Duodenal mucosa (tissue), 2 donors: ENCODE data around the gene AQP5.

Source experiments
- H3K27ac ChIP-seq: one replicate; pipeline ENCODE4 v1.7.0; 2013; ENCODE audit warnings: low read depth, low read length
- H3K27me3 ChIP-seq, 2 donors: one replicate each; pipeline ENCODE4 v1.7.0; 2013; ENCODE audit warnings: low read length in 2 of 2, control low read depth in 1 of 2; ENCODE audit not compliant: insufficient read depth in 2 of 2, control insufficient read depth in 1 of 2
- H3K36me3 ChIP-seq, 2 donors: one replicate each; pipeline ENCODE4 v1.7.0; 2013; ENCODE audit warnings: low read length in 2 of 2, control low read depth in 1 of 2; ENCODE audit not compliant: insufficient read depth in 2 of 2, control insufficient read depth in 1 of 2
- H3K4me1 ChIP-seq, 2 donors: one replicate each; pipeline ENCODE4 v1.7.0; 2013; ENCODE audit warnings: low read length in 2 of 2, control low read depth in 1 of 2; ENCODE audit not compliant: insufficient read depth in 2 of 2, control insufficient read depth in 1 of 2
- H3K4me3 ChIP-seq, 2 donors: one replicate each; pipeline ENCODE4 v1.7.0; 2013; ENCODE audit warnings: low read length in 2 of 2, low read depth in 1 of 2
- H3K9ac ChIP-seq, 2 donors: one replicate each; pipeline ENCODE4 v1.7.0; 2013; ENCODE audit warnings: low read length in 2 of 2, low read depth in 1 of 2
- H3K9me3 ChIP-seq, 2 donors: one replicate each; pipeline ENCODE4 v1.7.0; 2013; ENCODE audit warnings: low read length in 2 of 2, control low read depth in 1 of 2; ENCODE audit not compliant: control insufficient read depth in 1 of 2

The AQP5 gene

DNA sequence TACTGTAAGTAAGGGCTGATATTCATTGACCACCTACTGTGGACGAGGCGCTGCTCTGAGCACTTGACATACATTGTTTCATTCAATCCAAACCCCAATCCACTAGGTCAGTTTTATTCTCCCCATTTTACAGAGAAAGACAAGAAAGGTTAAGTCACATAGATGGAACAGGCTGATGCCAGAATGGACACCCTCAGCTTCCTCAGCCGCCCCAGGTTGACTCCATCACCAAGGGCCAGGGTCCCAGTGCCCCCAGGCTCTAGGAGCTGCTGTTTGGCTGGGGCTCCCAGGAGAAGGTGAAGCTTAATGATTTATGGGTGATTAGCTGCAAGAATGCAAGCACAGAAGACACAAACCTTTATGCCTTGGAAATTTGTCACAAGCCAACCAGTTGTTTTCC is 11.8 kb upstream of the AQP5 start:
- H3K4me3 ChIP-seq: no peak overlapping the region
- H3K27me3 ChIP-seq: peaks cover 7 to 9% of the 10 kb centered on the region in 2 donors
- H3K4me1 ChIP-seq: no peaks in the 10 kb centered on the region
- no peaks in the 10 kb centered on the region for H3K36me3 ChIP-seq
- no peaks in the 10 kb centered on the region for H3K9me3 ChIP-seq
- no peak overlapping the region for H3K27ac ChIP-seq
- no peak overlapping the region for H3K9ac ChIP-seq

DNA sequence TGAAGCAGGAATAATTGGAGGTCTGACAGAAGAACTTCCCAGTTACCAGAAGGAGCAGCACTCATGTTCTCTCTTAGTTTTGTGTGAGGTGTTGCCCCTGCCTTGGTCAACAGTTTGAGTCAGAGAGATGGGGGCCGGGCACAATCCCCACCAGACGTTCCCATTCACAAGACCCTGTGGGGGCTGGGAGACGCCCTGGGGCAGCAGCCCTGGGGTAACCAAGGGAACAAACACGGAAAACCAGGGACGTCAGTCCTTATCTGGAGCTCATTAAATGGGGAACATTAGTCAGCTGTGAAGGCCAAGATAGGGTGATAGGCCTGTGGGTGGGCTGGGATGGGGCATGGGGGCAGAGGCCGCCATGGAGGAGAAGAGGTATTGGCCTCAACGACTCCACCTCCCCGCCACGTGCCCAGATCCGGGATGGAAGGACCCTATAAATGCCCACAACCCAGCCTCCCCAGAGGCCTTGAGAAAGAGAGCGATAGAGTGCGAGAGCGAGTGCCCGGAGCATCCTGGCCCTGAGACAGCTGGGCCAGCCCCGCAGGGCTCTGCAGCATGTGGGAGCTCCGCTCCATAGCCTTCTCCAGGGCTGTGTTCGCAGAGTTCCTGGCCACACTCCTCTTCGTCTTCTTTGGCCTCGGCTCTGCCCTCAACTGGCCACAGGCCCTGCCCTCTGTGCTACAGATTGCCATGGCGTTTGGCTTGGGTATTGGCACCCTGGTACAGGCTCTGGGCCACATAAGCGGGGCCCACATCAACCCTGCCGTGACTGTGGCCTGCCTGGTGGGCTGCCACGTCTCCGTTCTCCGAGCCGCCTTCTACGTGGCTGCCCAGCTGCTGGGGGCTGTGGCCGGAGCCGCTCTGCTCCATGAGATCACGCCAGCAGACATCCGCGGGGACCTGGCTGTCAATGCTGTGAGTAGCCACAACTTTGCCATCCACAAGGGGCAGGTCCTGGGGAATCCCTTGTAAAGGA is 11.1 kb upstream of the AQP5 start, which contains the start of gene AQP2:
Gene AQP2, plus strand, starts transcription at position 465 of the 979 bp plus-strand sequence. Its CDS starts 94 bp downstream, at position 559.
- no peak within 1 kb of the TSS for H3K9ac ChIP-seq
- H3K4me1 ChIP-seq: no peaks in the 10 kb centered on the region
- no peak within 1 kb of the TSS for H3K27ac ChIP-seq

DNA sequence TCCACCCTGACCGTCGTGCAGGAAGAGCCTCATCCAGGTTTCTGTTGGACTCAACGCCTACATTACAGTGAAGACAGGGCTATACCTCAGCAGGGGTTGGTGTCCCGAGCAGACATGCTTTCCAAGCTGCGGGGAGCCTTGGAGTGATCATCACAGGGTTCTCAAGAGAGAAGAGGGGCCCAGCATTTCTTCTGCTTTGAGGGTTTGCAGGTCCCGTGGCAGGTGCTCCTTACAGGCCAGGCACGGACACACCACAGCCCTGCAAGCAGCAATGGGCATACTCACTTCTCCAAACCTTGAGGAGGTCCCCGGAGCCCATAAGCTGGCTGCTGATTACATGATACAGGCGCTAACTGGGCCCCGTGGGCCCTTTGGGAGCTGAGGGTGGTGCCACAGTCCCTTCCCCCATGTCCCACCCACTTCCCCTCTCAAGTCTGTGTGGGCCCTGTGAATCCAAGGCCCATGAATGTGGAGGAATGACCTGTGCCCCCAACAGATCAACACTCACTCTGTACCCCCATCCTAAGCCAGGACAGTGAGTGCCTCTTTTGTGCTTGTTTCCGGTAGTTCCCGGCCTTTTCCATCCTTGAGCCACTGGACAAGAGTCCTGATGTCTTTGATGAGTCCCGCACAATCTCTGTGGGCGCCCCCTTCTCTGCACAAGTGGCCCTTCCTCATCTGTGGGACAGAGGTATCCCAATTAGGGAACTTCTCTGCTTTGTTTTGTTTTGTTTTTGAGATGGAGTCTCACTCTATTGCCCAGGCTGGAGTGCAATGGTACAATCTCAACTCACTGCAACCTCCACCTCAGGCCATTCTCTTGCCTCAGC is 10.0 kb upstream of the AQP5 start:
- no peak overlapping the region for H3K9ac ChIP-seq
- H3K36me3 ChIP-seq: no peaks in the 10 kb centered on the region
- peaks cover 15% of the 10 kb centered on the region in 2 donors for H3K27me3 ChIP-seq
- H3K9me3 ChIP-seq: no peaks in the 10 kb centered on the region
- no peaks in the 10 kb centered on the region for H3K4me1 ChIP-seq
- H3K27ac ChIP-seq: no peak overlapping the region
- H3K4me3 ChIP-seq: no peak overlapping the region

More for the DNA sequence above, 11.1 kb upstream of the AQP5 start, which contains the start of gene AQP2:
- Histone ChIP-seq H3K9me3 (no peaks in the 10 kb centered on the region), H3K36me3 (no peaks in the 10 kb centered on the region), H3K27me3 (peaks cover 9% of the 10 kb centered on the region in 2 donors), H3K4me3 (no peak within 1 kb of the TSS)

DNA sequence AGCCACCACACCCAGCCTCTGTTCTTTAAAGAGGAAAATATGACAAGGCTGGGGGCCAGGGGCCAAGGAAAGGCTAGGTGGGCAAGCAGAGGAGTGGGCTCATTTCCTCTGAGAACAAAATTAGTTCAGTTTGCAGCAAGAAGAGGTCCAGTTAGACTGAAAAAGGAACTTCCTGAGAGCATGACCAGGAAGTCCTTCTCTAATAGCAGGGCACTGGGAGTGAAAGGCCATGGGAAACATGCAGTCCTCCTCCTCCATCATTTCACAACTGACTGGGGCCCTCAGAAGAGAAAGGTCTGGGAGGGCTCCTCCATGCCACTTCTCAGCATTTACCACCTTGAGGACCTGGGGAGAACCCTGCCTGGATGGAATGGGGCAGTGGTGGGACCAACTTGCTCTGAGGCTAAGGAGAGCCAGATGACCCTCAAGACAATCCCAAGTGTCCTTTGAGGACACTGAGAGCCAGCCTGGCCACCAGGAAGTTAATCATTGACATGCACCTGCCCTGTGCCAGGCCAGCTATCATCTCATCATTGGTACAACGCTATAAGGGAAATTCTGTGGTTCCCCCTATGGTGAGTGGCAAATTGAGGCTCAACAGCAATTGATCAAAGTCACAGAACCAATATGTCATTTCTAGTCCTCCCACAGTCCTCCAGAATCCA is 9.1 kb upstream of the AQP5 start:
- Histone ChIP-seq H3K4me3 (no peak overlapping the region), H3K27ac (no peak overlapping the region), H3K36me3 (no peaks in the 10 kb centered on the region), H3K4me1 (no peaks in the 10 kb centered on the region), H3K9me3 (no peaks in the 10 kb centered on the region), H3K9ac (no peak overlapping the region), H3K27me3 (peaks cover 15 to 19% of the 10 kb centered on the region in 2 donors)

DNA sequence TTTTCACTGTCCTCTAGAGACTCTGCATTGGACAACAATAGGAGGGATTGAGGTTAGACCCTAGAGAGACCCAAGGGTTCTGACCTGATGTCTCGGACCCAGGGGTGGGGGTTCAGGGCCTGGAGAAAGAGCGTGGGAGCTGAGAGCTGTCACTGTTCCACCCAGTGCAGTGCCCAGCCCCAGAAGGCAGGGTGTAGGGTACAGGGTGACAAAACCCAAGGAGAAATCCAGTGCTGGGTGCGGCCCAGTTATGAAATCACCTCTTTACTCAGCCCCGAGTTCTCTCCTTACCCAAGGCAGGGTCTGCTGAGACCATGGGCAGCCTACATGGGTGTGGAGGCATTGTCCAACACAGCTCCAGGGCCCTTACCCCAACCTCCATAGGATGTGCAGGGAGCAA is 8.5 kb upstream of the AQP5 start:
- H3K9me3 ChIP-seq: no peaks in the 10 kb centered on the region
- no peaks in the 10 kb centered on the region for H3K4me1 ChIP-seq
- no peak overlapping the region for H3K4me3 ChIP-seq
- no peak overlapping the region for H3K27ac ChIP-seq
- peaks cover 15 to 25% of the 10 kb centered on the region in 2 donors for H3K27me3 ChIP-seq
- no peak overlapping the region for H3K9ac ChIP-seq
- no peaks in the 10 kb centered on the region for H3K36me3 ChIP-seq

DNA sequence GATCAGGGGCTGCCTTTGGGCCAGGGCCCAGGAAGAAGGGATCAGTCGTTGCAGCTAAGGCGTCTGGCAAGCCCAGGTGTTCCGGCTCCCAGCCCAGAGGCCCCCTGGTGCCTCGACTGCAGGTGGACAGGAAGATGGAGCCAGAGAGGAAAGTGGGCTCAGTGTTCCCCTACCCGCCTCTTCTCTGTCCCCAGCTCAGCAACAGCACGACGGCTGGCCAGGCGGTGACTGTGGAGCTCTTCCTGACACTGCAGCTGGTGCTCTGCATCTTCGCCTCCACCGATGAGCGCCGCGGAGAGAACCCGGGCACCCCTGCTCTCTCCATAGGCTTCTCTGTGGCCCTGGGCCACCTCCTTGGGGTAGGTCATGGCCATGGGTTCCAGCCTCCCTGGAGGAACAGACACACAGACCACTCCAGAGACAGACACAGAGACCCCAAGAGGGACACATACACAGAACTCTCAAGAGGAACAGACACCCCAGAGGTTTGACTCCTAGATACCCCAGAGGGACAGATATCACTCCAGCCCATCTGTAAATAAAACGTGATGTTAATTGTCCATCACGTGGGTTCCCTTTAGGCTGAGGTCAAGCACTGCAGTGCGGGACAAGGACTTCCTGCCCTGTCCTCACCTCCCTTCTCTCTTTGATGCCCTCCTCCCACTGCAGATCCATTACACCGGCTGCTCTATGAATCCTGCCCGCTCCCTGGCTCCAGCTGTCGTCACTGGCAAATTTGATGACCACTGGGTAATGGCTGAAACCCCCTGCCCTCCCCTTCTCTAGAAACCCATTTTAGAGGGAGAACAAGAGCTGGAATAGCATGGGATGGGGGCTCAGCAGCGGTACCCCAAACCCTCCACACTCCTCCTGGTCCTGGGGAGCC is 7.5 kb upstream of the AQP5 start:
- peaks cover 20 to 34% of the 10 kb centered on the region in 2 donors for H3K27me3 ChIP-seq
- H3K27ac ChIP-seq: no peak overlapping the region
- no peak overlapping the region for H3K9ac ChIP-seq
- no peaks in the 10 kb centered on the region for H3K36me3 ChIP-seq
- H3K4me1 ChIP-seq: no peaks in the 10 kb centered on the region
- no peaks in the 10 kb centered on the region for H3K9me3 ChIP-seq
- no peak overlapping the region for H3K4me3 ChIP-seq

GRCh38 chr12:49954863-49955830 is 6.5 kb upstream of the AQP5 start:
- H3K9ac ChIP-seq: no peak overlapping the region
- no peaks in the 10 kb centered on the region for H3K36me3 ChIP-seq
- peaks cover 30 to 44% of the 10 kb centered on the region in 2 donors for H3K27me3 ChIP-seq
- no peak overlapping the region for H3K4me3 ChIP-seq
- no peaks in the 10 kb centered on the region for H3K9me3 ChIP-seq
- H3K27ac ChIP-seq: no peak overlapping the region
- H3K4me1 ChIP-seq: no peaks in the 10 kb centered on the region

DNA sequence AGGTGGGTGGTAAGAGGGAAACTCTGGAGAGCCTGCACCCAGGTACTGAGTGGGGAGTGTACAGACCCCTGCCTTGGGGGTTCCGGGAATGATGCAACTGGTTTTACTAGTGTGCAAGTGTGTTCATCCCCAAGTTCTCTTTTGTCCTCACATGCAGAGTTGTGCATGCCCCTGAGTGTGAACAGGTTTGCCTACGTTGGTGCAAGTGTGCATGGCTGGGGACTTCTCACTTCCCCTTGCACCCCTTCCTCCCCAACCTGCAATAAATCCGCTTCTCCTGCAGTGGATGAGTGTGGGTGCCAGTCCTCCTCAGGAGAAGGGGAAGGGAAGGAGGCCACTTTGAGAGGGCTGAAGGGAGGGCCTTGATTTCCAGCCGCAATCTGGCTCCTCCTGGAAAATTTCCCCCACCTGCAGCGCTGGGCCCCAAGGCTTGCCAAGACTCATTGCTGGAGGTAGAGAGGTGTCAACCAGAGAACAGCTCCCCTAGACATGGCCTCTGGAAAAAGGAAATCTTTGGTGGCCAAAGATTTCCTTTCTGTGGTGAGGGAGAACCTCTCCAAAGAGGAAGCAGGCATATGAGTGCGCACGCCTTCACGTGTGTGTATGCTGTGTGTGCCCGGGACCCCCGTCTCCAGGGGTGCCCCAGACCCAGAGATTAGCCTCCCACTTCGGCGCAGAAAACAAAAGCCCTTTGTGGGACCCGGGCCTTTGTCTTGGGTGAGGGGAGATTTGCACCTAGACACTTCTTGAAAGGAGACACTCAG is 5.6 kb upstream of the AQP5 start:
- Histone ChIP-seq H3K4me1 (no peaks in the 10 kb centered on the region), H3K27ac (no peak overlapping the region), H3K9me3 (no peaks in the 10 kb centered on the region), H3K4me3 (no peak overlapping the region), H3K27me3 (peaks cover 39 to 53% of the 10 kb centered on the region in 2 donors), H3K9ac (no peak overlapping the region), H3K36me3 (no peaks in the 10 kb centered on the region)
